ENCODE data around the gene SPACA4. TPM values are rescaled to one million over a fixed set of nuclear protein-coding genes. Genes with fewer than 3 reads are reported as not detected.

Gene SPACA4
- total and polyA plus RNA-seq, 9 of the 15 experiments (the other 6 are each of a cell fraction or from before 2014, with no cell fraction given): not detected

DNA sequence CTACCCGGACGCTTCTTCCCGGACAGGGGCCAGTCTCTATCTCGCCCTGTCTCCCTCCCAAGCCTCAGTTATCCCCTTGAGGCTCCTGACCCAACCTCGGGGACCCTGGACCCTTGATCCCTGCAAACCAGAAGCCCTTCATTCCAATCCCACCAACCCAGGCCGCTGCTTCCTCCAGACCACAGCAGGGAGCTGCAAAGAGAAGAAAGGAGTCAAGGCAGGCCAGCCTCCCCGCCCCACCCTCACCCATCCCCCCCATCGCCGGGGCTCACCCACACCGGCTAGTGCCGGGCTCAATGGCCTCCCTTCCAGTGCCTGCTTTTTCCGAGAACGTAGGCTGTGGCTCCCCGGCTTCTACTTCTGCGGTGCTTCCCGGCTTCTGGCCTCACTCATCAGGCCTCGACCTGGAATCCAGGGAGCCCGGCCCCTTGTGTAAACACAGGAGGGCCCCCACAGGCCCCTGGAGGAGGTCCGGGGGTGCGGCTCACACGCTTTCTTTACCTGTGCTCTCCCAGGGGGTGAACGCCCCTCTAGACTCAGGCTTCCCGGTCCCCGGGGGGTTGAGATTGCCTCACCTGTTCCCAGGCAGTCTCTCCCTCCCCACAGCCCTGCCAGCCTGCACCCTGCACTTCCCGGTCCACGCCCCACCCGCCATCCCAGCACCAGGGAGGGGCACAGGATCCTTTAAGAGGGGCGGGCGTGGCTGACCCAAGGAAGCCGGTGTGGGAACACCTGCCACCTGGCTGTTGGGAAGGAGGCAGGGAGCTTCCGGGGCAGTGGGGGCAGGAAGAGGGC lies 8.1 kb downstream of the SPACA4 start, which contains the start of gene FAM83E (continued):
- TF ChIP-seq BACH1 (tag; IDR thresholded peaks at IDR 0.05): no peak
- no peak for TF ChIP-seq HNRNPH1 (optimal IDR thresholded peaks at IDR 0.05; ENCODE audit: low read depth, low read length)
- no peak for TF ChIP-seq PTRF (tag; IDR thresholded peaks at IDR 0.05)
- TF ChIP-seq KDM2B (CRISPR knock-in tag; IDR thresholded peaks at IDR 0.05): no peak
- no peak for TF ChIP-seq DMBX1 (CRISPR knock-in tag; IDR thresholded peaks at IDR 0.05; ENCODE audit: borderline replicate concordance)
- TF ChIP-seq RB1 (IDR thresholded peaks at IDR 0.05; ENCODE audit: low read depth): peak; percentile 19; the same call in 1 of the 2 replicates
- TF ChIP-seq YY1 (IDR thresholded peaks at IDR 0.05; ENCODE audit: borderline replicate concordance in 1 of 3, control insufficient read depth in 1 of 3, extremely low read depth in 1 of 3, insufficient read depth in 3 of 3, insufficient read length in 1 of 3, insufficient replicate concordance in 2 of 3, low read depth in 1 of 3, low read length in 2 of 3): peak in 2 of 3 experiments; percentile 9 to 75
- TF ChIP-seq, protein P1, sequence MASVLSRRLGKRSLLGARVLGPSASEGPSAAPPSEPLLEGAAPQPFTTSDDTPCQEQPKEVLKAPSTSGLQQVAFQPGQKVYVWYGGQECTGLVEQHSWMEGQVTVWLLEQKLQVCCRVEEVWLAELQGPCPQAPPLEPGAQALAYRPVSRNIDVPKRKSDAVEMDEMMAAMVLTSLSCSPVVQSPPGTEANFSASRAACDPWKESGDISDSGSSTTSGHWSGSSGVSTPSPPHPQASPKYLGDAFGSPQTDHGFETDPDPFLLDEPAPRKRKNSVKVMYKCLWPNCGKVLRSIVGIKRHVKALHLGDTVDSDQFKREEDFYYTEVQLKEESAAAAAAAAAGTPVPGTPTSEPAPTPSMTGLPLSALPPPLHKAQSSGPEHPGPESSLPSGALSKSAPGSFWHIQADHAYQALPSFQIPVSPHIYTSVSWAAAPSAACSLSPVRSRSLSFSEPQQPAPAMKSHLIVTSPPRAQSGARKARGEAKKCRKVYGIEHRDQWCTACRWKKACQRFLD (CRISPR knock-in tag; IDR thresholded peaks at IDR 0.05): no peak
- peak; percentile 64; the same call in 1 of the 2 replicates for TF ChIP-seq ZNF444 (CRISPR knock-in tag; IDR thresholded peaks at IDR 0.05)
- peak; percentile 56 for TF ChIP-seq VEZF1 (CRISPR knock-in tag; IDR thresholded peaks at IDR 0.05)
- no peak for TF ChIP-seq IRF2 (CRISPR knock-in tag; IDR thresholded peaks at IDR 0.05)
- TF ChIP-seq GABPB1 (CRISPR knock-in tag; IDR thresholded peaks at IDR 0.05): no peak
- TF ChIP-seq, protein P2, sequence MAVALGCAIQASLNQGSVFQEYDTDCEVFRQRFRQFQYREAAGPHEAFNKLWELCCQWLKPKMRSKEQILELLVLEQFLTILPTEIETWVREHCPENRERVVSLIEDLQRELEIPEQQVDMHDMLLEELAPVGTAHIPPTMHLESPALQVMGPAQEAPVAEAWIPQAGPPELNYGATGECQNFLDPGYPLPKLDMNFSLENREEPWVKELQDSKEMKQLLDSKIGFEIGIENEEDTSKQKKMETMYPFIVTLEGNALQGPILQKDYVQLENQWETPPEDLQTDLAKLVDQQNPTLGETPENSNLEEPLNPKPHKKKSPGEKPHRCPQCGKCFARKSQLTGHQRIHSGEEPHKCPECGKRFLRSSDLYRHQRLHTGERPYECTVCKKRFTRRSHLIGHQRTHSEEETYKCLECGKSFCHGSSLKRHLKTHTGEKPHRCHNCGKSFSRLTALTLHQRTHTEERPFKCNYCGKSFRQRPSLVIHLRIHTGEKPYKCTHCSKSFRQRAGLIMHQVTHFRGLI (CRISPR knock-in tag; IDR thresholded peaks at IDR 0.05): no peak
- TF ChIP-seq SNRNP70 (optimal IDR thresholded peaks at IDR 0.05; ENCODE audit: low read depth, low read length): peak; percentile 81
- TF ChIP-seq, protein P3, sequence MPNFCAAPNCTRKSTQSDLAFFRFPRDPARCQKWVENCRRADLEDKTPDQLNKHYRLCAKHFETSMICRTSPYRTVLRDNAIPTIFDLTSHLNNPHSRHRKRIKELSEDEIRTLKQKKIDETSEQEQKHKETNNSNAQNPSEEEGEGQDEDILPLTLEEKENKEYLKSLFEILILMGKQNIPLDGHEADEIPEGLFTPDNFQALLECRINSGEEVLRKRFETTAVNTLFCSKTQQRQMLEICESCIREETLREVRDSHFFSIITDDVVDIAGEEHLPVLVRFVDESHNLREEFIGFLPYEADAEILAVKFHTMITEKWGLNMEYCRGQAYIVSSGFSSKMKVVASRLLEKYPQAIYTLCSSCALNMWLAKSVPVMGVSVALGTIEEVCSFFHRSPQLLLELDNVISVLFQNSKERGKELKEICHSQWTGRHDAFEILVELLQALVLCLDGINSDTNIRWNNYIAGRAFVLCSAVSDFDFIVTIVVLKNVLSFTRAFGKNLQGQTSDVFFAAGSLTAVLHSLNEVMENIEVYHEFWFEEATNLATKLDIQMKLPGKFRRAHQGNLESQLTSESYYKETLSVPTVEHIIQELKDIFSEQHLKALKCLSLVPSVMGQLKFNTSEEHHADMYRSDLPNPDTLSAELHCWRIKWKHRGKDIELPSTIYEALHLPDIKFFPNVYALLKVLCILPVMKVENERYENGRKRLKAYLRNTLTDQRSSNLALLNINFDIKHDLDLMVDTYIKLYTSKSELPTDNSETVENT (CRISPR knock-in tag; IDR thresholded peaks at IDR 0.05): no peak; the same call in 1 of the 2 replicates
- no peak for TF ChIP-seq TOE1 (IDR thresholded peaks at IDR 0.05; ENCODE audit: borderline replicate concordance)
- TF ChIP-seq TOE1 (CRISPR knock-in tag; IDR thresholded peaks at IDR 0.05; ENCODE audit: borderline replicate concordance, low read depth): no peak
- no peak for TF ChIP-seq KLF1 (tag; IDR thresholded peaks at IDR 0.05)
- TF ChIP-seq ILK (tag; IDR thresholded peaks at IDR 0.05; ENCODE audit: borderline replicate concordance, low read depth): no peak
- TF ChIP-seq SRSF9 (IDR thresholded peaks at IDR 0.05; ENCODE audit: borderline replicate concordance, low read depth, low read length): no peak
